WTC11 (cell line): ENCODE data around the gene APOO. TPM values are rescaled to one million over a fixed set of nuclear protein-coding genes. Genes with fewer than 3 reads are reported as not detected.

Source experiments
- ATAC-seq: fragments of 200-7000 bp; cut with Tn5 transposase; 2 replicates; pipeline ENCODE4 v1.10.0; 2021; ENCODE audit warnings: mild to moderate bottlenecking, moderate library complexity
- CTCF ChIA-PET: fragments of 300-600 bp; sonication (Branson Sonifier 250); formaldehyde crosslinking; loops from one replicate; lab custom pipeline; 2021; ENCODE audit warnings: antibody characterized with exemption; lab: Charles Lee
- POLR2A ChIA-PET: fragments of 350-600 bp; sonication (Branson Sonifier 250); formaldehyde crosslinking; loops from one replicate; lab custom pipeline; 2021; ENCODE audit warnings: antibody characterized with exemption; lab: Charles Lee
- DNase-seq: peaks from one replicate; pipeline ENCODE4 v3.0.0; 2021; ENCODE audit warnings: low spot score
- H3K27ac Mint-ChIP-seq: 2 replicates; pipeline ENCODE4 v1.8.0; 2021; ENCODE audit warnings: mixed read lengths
- H3K27me3 Mint-ChIP-seq: 2 replicates; pipeline ENCODE4 v1.8.0; 2021; ENCODE audit warnings: low read depth, mild to moderate bottlenecking, moderate library complexity, mixed read lengths
- H3K36me3 Mint-ChIP-seq: 2 replicates; pipeline ENCODE4 v1.8.0; 2021; ENCODE audit warnings: mixed read lengths
- H3K4me1 Mint-ChIP-seq: 2 replicates; pipeline ENCODE4 v1.8.0; 2022; ENCODE audit warnings: mixed read lengths
- H3K4me3 Mint-ChIP-seq: 2 replicates; pipeline ENCODE4 v1.8.0; 2021; ENCODE audit warnings: mild to moderate bottlenecking, moderate library complexity, mixed read lengths
- H3K9me3 Mint-ChIP-seq: 2 replicates; pipeline ENCODE4 v1.8.0; 2021; ENCODE audit warnings: mixed read lengths
- ATF1 ChIP-seq: sonication (generic); formaldehyde crosslinking; IDR thresholded peaks from 2 replicates; pipeline ENCODE4 v1.8.1; 2023; ENCODE audit warnings: mild to moderate bottlenecking, moderate library complexity, missing genetic modification reagents
- CBFB ChIP-seq: sonication (generic); formaldehyde crosslinking; IDR thresholded peaks from 2 replicates; pipeline ENCODE4 v1.8.1; 2022; ENCODE audit warnings: mild to moderate bottlenecking, low read depth, missing genetic modification reagents
- CREM ChIP-seq: sonication (generic); formaldehyde crosslinking; IDR thresholded peaks from 2 replicates; pipeline ENCODE4 v1.8.1; 2022; ENCODE audit warnings: mild to moderate bottlenecking, missing genetic modification reagents, moderate library complexity
- ELF4 ChIP-seq: sonication (generic); formaldehyde crosslinking; IDR thresholded peaks from 2 replicates; pipeline ENCODE4 v1.8.1; 2022; ENCODE audit warnings: low read depth, mild to moderate bottlenecking, moderate library complexity, missing genetic modification reagents
- ETV6 ChIP-seq: sonication (generic); formaldehyde crosslinking; IDR thresholded peaks from 2 replicates; pipeline ENCODE4 v1.8.1; 2022; ENCODE audit warnings: mild to moderate bottlenecking, missing genetic modification reagents
- FOXJ3 ChIP-seq: sonication (generic); formaldehyde crosslinking; IDR thresholded peaks from 2 replicates; pipeline ENCODE4 v1.9.0; 2021; ENCODE audit warnings: missing genetic modification reagents, mild to moderate bottlenecking, borderline replicate concordance
- GABPB1 ChIP-seq: sonication (generic); formaldehyde crosslinking; IDR thresholded peaks from 2 replicates; pipeline ENCODE4 v1.8.1; 2023; ENCODE audit warnings: mild to moderate bottlenecking, missing genetic modification reagents
- GRHL2 ChIP-seq: fragments of 250-450 bp; sonication (Bioruptor Pico); IDR thresholded peaks from 2 replicates; pipeline ENCODE4 v1.8.0; 2022; ENCODE audit warnings: mild to moderate bottlenecking, moderate library complexity; ENCODE audit not compliant: insufficient replicate concordance, severe bottlenecking
- HMGA2 ChIP-seq: fragments of 250-450 bp; sonication (Bioruptor Pico); IDR thresholded peaks from 2 replicates; pipeline ENCODE4 v1.4.0; 2021; ENCODE audit warnings: mild to moderate bottlenecking, moderate library complexity
- MXD4 ChIP-seq: fragments of 250-450 bp; sonication (Bioruptor Pico); IDR thresholded peaks from 2 replicates; pipeline ENCODE4 v1.8.0; 2021; ENCODE audit warnings: mild to moderate bottlenecking, moderate library complexity, borderline replicate concordance
- PRRX2 ChIP-seq: fragments of 250-450 bp; sonication (Bioruptor Pico); IDR thresholded peaks from 2 replicates; pipeline ENCODE4 v1.8.0; 2021; ENCODE audit warnings: mild to moderate bottlenecking
- SMAD3 ChIP-seq: sonication (generic); formaldehyde crosslinking; IDR thresholded peaks from 2 replicates; pipeline ENCODE4 v1.8.0; 2022; ENCODE audit warnings: missing genetic modification reagents, mild to moderate bottlenecking, borderline replicate concordance
- SP1 ChIP-seq: sonication (generic); formaldehyde crosslinking; conservative IDR thresholded peaks from 2 replicates; pipeline ENCODE4 v1.8.1; 2022; ENCODE audit warnings: missing genetic modification reagents
- TEAD1 ChIP-seq: sonication (generic); formaldehyde crosslinking; IDR thresholded peaks from 2 replicates; pipeline ENCODE4 v1.8.0; 2022; ENCODE audit warnings: mild to moderate bottlenecking, missing genetic modification reagents
- TP53 ChIP-seq: sonication (generic); formaldehyde crosslinking; IDR thresholded peaks from 2 replicates; pipeline ENCODE4 v1.8.1; 2023; ENCODE audit warnings: mild to moderate bottlenecking, missing genetic modification reagents
- ZNF396 ChIP-seq: fragments of 250-450 bp; sonication (Bioruptor Pico); IDR thresholded peaks from 2 replicates; pipeline ENCODE4 v1.8.0; 2021; ENCODE audit warnings: mild to moderate bottlenecking, moderate library complexity, borderline replicate concordance
- ZNF416 ChIP-seq: fragments of 250-450 bp; sonication (Bioruptor Pico); IDR thresholded peaks from 2 replicates; pipeline ENCODE4 v1.9.0; 2021; ENCODE audit warnings: mild to moderate bottlenecking, inconsistent platforms
- ZNF423 ChIP-seq: fragments of 250-450 bp; sonication (Bioruptor Pico); IDR thresholded peaks from 2 replicates; pipeline ENCODE4 v2.1.2; 2022; ENCODE audit warnings: mild to moderate bottlenecking, moderate library complexity
- total RNA-seq: library from RNA; stranded (reverse); gene quantifications from 3 replicates; pipeline ENCODE4 v1.2.3, GENCODE V29; 2021
- TF ChIP-seq, protein P1 (sequence below): fragments of 200-600 bp; IDR thresholded peaks from 2 replicates; pipeline ENCODE4 v1.8.0; 2022; ENCODE audit warnings: antibody characterized with exemption
- TF ChIP-seq, protein P2 (sequence below): sonication (generic); formaldehyde crosslinking; IDR thresholded peaks from 2 replicates; pipeline ENCODE4 v1.8.1; 2023; ENCODE audit warnings: mild to moderate bottlenecking, missing genetic modification reagents
- TF ChIP-seq, protein P3 (sequence below): fragments of 250-450 bp; sonication (Bioruptor Pico); IDR thresholded peaks from 2 replicates; pipeline ENCODE4 v1.9.0; 2021; ENCODE audit warnings: moderate library complexity, mild to moderate bottlenecking, inconsistent platforms, borderline replicate concordance
- TF ChIP-seq, protein P4 (sequence below): fragments of 250-450 bp; sonication (Bioruptor Pico); IDR thresholded peaks from 2 replicates; pipeline ENCODE4 v1.9.0; 2021; ENCODE audit warnings: mild to moderate bottlenecking
- TF ChIP-seq, protein P5 (sequence below): sonication (generic); formaldehyde crosslinking; IDR thresholded peaks from 2 replicates; pipeline ENCODE4 v1.8.1; 2022; ENCODE audit warnings: missing genetic modification reagents, borderline replicate concordance

APOO gene
- total RNA-seq, 1 experiment from 2014 or later = 55.5 TPM

DNA sequence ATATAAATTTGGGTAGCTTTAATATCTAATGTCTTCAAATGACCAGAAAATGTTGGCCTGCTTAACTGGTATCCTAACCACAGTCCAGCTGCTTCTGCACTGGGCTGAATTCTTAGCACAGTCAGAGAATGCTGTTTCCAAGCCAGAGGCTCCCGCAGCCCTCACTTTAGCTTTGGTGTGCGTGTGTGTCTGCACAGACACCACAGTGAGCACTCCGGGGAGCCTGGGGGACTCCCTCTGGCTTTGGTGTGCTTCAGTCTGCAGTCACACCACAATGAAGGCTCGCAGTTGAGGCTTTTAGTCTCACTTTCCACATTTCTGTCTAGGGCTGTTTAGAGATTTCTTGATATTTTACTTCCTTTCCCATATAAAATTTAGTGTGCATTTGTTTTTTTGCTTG is 53.6 kb downstream of the APOO start:
- DNase-seq (no peak), ATAC-seq (no peak)
- ChIA-PET CTCF (interaction anchor here (1.2 kb wide), 1 partner anchor 48 kb away, joined by 3 read pairs; no protein-coding TSS in a partner anchor), POLR2A (no interaction called here)
- no peak overlapping the region for H3K4me3 Mint-ChIP-seq
- TF ChIP-seq TEAD1 (CRISPR knock-in tag) (no peak), SMAD3 (CRISPR knock-in tag) (no peak), MXD4 (CRISPR knock-in tag) (no peak), ZNF423 (CRISPR knock-in tag) (no peak), PRRX2 (CRISPR knock-in tag) (no peak), GRHL2 (CRISPR knock-in tag) (no peak), SP1 (no peak), FOXJ3 (CRISPR knock-in tag) (no peak), CREM (no peak), ATF1 (CRISPR knock-in tag) (no peak), TP53 (no peak), HMGA2 (CRISPR knock-in tag) (no peak), ZNF416 (no peak), GABPB1 (CRISPR knock-in tag) (no peak)
- TF ChIP-seq, protein P1, sequence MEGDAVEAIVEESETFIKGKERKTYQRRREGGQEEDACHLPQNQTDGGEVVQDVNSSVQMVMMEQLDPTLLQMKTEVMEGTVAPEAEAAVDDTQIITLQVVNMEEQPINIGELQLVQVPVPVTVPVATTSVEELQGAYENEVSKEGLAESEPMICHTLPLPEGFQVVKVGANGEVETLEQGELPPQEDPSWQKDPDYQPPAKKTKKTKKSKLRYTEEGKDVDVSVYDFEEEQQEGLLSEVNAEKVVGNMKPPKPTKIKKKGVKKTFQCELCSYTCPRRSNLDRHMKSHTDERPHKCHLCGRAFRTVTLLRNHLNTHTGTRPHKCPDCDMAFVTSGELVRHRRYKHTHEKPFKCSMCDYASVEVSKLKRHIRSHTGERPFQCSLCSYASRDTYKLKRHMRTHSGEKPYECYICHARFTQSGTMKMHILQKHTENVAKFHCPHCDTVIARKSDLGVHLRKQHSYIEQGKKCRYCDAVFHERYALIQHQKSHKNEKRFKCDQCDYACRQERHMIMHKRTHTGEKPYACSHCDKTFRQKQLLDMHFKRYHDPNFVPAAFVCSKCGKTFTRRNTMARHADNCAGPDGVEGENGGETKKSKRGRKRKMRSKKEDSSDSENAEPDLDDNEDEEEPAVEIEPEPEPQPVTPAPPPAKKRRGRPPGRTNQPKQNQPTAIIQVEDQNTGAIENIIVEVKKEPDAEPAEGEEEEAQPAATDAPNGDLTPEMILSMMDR = no peak
- TF ChIP-seq, protein P2, sequence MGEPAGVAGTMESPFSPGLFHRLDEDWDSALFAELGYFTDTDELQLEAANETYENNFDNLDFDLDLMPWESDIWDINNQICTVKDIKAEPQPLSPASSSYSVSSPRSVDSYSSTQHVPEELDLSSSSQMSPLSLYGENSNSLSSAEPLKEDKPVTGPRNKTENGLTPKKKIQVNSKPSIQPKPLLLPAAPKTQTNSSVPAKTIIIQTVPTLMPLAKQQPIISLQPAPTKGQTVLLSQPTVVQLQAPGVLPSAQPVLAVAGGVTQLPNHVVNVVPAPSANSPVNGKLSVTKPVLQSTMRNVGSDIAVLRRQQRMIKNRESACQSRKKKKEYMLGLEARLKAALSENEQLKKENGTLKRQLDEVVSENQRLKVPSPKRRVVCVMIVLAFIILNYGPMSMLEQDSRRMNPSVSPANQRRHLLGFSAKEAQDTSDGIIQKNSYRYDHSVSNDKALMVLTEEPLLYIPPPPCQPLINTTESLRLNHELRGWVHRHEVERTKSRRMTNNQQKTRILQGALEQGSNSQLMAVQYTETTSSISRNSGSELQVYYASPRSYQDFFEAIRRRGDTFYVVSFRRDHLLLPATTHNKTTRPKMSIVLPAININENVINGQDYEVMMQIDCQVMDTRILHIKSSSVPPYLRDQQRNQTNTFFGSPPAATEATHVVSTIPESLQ (CRISPR knock-in tag) = no peak
- TF ChIP-seq, protein P3, sequence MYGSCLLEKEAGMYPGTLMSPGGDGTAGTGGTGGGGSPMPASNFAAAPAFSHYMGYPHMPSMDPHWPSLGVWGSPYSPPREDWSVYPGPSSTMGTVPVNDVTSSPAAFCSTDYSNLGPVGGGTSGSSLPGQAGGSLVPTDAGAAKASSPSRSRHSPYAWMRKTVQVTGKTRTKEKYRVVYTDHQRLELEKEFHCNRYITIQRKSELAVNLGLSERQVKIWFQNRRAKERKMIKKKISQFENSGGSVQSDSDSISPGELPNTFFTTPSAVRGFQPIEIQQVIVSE (CRISPR knock-in tag) = no peak
- no peaks in the 10 kb centered on the region for H3K27me3 Mint-ChIP-seq
- no peak overlapping the region for H3K27ac Mint-ChIP-seq
- no peaks in the 10 kb centered on the region for H3K4me1 Mint-ChIP-seq
- H3K9me3 Mint-ChIP-seq = no peaks in the 10 kb centered on the region
- peaks cover 6% of the 10 kb centered on the region; the same call in 1 of the 2 replicates for H3K36me3 Mint-ChIP-seq

DNA sequence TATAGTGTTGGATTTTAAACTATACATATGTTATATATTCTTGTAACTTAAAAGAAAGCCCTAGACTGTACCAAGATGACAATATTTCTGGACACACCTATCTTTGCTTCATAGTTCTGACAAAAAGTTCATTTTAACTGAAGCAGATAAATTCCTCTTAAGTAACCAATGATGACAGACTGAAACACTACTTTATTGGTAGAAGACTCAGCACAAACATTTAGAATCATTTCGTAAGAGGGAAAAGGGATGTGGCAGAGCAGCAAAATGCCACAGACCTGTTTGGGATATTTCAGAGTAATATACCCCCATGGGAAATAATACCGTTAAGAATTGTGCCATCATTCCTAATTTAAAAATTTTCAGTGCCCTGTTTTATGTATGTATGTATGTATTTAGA is 56.2 kb downstream of the APOO start:
- Mint-ChIP-seq H3K9me3 (no peaks in the 10 kb centered on the region), H3K36me3 (peaks cover 3% of the 10 kb centered on the region; the same call in 1 of the 2 replicates), H3K27ac (no peak overlapping the region), H3K27me3 (no peaks in the 10 kb centered on the region), H3K4me1 (no peaks in the 10 kb centered on the region), H3K4me3 (no peak overlapping the region)
- DNase-seq (no peak), ATAC-seq (no peak)
- CTCF ChIA-PET = no interaction called here
- TF ChIP-seq ELF4 (CRISPR knock-in tag) = no peak
- TF ChIP-seq SP1 = no peak
- TF ChIP-seq CBFB (CRISPR knock-in tag) = no peak
- TF ChIP-seq, protein P1 = no peak
- no peak for TF ChIP-seq ETV6 (CRISPR knock-in tag)
- TF ChIP-seq, protein P4, sequence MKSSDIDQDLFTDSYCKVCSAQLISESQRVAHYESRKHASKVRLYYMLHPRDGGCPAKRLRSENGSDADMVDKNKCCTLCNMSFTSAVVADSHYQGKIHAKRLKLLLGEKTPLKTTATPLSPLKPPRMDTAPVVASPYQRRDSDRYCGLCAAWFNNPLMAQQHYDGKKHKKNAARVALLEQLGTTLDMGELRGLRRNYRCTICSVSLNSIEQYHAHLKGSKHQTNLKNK (CRISPR knock-in tag) = no peak
- TF ChIP-seq, protein P5, sequence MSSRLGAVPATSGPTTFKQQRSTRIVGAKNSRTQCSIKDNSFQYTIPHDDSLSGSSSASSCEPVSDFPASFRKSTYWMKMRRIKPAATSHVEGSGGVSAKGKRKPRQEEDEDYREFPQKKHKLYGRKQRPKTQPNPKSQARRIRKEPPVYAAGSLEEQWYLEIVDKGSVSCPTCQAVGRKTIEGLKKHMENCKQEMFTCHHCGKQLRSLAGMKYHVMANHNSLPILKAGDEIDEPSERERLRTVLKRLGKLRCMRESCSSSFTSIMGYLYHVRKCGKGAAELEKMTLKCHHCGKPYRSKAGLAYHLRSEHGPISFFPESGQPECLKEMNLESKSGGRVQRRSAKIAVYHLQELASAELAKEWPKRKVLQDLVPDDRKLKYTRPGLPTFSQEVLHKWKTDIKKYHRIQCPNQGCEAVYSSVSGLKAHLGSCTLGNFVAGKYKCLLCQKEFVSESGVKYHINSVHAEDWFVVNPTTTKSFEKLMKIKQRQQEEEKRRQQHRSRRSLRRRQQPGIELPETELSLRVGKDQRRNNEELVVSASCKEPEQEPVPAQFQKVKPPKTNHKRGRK (CRISPR knock-in tag) = no peak
- TF ChIP-seq ZNF396 (CRISPR knock-in tag) = no peak
- POLR2A ChIA-PET = no interaction called here
